Jurkat, Clone E6-1 (cell line): Measurements from ENCODE around the gene TMEM200B.
"Not testable (repeated sequence)": the region's sequence is repeated elsewhere in the genome, so short reads cannot be mapped to it uniquely, and the experiment has no call there.

Source experiments
- DNase-seq: peaks from one replicate; pipeline ENCODE4 v3.0.0-alpha.2; 2011; ENCODE audit warnings: low read depth, low spot score
- H3K4me3 ChIP-seq: 2 replicates; pipeline ENCODE4 v1.5.1; 2011; ENCODE audit warnings: mild to moderate bottlenecking, low read length, control low read depth, moderate library complexity

Gene TMEM200B

DNA sequence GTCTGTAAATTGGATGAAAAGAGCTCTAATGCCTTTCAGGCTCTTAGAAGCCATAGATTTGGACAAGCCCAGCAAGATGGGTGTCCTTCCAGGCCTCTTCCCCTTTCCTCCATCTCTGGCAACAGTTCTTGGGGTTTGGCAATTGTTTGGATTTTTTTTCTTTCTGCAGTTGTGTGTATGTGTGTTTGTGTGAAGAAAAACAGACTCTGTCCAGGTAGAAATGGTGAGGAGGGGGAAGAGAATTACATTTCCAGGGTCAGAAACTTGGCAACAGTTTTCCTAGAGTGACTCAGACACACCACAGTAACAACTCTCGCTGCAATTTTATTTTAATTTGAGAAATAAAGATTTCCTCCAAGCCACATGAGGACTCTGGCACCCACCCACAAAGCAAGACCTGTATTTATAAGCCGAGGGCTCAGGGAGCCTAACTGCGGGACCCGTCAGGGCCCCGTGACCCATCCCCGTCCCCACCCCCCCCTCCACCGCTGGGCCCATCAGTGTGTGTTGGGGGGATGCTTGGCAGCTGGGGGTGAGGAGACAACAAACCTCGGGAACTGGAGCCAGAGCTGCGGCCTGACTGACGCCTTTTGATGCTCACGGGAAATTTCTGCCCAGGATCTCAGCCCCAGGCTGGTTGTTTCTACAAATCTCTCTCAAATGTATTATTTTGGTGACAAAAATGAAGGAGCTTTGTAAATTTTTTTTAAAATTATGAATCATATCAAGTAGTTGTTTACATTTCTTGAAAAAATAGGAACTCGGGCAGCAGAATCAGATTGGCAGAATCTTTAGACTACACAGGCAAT, 4.4 kb downstream of the TMEM200B start:
- H3K4me3 ChIP-seq, result no peak overlapping the region
- DNase-seq, result no peak

DNA sequence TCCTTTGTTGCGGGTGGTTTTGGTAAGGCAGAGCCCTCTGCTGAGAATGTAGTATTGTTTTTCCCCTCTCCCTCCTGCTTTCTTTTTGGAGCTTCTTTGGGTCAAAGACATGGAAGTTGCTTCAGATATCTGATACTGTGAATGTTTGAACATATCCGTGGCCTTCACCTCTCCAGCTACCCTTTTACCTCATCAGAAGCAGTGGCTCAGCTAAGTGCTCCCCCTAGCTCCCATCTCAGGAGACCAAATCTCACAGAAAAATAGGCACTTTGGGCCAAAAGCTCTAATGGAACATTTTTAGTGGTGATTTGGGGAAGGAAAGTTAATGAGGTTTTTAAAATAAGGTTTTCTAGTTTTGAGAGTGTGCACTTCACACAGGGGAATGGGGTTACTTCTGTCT, 6.3 kb downstream of the TMEM200B start:
- no peak overlapping the region for H3K4me3 ChIP-seq
- no peak for DNase-seq

DNA sequence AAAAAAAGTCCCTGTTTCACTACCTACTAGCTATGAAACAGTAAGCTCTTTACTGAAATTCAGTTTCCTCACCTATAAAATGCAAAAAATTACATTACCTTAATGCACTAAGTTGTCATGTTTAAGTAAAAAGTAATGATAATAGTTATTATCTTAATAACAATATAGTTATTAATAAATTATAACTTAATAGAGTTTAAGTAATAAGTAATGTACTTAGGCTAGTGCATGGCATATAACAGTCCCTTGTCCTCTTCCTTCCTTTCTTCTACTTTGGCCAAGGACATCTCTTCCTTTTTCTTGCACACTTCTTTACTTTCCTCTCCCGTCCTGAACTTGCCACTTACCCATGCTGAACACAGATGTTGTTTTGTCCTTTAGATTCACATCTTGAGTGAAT, 9.0 kb downstream of the TMEM200B start:
- DNase-seq, result no peak
- no peak overlapping the region for H3K4me3 ChIP-seq

DNA sequence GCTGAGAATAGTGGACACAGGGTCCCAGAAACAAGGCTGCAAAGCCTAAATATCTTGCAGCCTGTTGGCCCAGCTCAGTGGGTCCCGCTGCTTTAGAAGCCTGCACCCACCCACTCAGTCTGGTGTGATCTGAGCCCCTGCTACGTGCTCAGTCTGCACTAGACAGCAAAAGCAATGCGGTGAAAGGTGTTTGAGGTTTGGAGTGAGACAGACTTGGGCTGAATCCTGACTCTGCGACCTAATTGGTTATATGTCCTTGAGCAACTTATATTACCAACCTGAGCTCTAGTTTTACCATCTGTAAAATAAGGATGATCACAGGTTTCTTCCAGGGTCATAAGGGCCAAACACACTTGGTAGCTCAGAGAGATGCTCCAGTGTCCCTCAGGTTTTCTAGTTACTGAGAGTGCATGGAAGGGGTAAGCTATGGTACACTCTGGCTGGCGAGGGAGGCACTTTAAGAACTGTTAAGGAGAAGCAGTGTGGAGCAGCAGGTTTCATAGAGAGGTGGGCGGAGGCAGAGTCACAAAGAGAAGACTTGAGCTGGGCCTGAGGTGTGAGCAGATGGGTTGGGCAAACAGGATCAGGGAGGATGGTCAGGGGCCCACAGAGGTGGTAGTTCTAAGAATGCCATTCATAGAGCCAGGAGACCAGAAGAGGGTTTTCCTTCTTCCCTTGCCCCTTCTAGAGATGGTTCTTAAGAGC, 10.1 kb downstream of the TMEM200B start:
- no peak overlapping the region for H3K4me3 ChIP-seq
- DNase-seq, result no peak

DNA sequence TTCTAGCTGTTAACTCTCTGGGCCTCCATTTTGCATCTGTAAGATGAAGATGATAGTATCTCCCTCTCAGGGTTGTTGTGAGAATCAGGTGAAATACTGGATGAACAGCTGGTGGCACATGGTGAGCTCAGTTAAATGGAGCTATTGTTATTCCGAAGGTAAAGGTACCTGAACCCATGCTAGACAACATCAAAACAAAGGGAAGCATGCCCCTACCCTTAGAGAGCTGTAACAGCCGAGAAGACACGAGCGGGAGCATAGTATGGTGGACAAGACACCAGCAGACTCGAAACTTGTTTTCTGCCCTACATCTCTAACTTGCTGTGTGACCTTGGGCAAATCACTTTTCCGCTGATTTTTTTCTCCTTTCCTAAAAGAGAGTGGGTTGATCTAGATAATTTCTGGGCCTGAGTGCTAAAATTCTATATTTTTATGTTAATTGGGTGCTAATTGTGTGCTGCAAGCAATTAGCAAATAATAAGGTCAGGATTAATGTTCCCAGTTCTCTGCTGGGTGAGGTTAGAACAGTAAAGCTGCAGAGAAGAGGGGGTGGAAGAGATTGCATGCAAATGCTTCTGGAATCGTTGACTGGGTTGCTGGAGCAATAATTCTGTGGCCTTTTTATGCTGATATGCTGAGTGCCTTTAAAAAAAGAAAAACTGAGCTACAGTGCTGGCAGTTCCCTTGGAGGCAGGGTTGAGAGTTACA, 10.8 kb downstream of the TMEM200B start:
- DNase-seq, result no peak
- no peak overlapping the region for H3K4me3 ChIP-seq

DNA sequence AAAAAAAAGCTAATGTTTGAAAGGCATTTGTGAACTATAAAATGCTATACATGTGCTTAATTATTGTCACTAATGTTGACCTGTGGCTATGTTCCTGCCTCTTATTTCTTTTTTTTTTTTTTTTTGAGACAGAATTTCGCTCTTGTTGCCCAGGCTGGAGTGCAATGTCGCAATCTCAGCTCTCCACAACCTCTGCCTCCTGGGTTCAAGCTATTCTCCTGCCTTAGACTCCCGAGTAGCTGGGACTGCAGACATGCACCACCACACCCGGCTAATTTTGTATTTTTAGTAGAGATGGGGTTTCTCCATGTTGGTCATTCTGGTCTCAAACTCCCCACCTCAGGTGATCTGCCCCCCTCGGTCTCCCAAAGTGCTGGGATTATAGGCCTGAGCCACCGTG, 15.7 kb downstream of the TMEM200B start:
- DNase-seq, H3K4me3 ChIP-seq: not testable (repeated sequence)

DNA sequence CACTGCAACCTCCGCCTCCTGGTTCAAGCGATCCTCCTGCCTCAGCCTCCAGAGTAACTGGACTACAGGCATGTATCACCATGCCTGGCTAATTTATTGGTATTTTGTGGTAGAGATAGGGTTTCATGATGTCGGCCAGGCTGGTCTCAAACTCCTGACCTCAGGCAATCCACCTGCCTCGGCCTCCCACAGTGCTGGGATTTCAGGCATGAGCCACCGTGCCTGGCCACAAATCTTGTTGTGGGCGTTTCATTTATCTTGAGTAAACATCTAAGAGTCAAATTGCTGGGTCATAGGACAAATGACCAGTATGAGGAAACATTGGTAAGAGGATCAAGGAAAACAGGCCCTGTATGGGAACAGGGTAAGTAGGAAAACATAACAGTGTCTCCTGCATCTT, 17.9 kb downstream of the TMEM200B start:
- no peak for DNase-seq

DNA sequence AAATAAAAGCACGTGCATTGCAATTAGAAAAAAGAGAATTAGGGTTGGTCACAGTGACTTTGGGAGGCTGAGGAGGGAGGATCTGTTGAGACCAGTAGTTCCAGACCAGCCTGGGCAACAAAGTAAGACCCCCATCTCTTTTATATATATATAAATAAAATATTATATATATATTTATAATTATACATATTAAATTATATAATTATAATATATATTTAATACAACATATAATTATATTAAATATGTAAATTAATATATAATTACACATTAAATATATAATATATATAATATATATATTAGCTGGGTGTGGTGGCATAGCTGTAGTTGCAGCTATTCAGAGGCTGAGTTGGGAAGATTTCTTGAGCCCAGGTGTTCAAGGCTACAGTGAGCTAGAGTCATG, 23.2 kb downstream of the TMEM200B start:
- H3K4me3 ChIP-seq, result no peak overlapping the region
- DNase-seq, result no peak

More for the DNA sequence above, 17.9 kb downstream of the TMEM200B start:
- H3K4me3 ChIP-seq, result no peak overlapping the region

DNA sequence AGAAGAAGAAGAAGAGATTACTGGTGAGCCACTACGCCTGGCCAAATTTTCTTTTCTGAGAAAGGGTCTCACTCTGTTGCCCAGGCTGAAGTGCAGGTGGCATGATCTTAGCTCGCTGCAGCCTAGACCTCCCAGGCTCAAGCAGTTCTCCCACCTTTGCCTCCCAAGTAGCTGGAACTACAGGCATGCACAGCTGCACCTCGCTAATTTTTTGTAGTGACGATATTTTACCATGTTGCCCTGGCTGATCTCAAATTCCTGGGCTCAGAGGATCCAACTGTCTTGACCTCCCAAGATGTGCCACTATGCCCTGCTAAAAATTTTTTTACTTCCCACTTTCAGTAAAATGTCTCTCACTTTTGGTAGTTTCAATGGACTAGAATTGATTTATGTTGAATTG, 24.4 kb downstream of the TMEM200B start:
- no peak overlapping the region for H3K4me3 ChIP-seq
- no peak for DNase-seq

DNA sequence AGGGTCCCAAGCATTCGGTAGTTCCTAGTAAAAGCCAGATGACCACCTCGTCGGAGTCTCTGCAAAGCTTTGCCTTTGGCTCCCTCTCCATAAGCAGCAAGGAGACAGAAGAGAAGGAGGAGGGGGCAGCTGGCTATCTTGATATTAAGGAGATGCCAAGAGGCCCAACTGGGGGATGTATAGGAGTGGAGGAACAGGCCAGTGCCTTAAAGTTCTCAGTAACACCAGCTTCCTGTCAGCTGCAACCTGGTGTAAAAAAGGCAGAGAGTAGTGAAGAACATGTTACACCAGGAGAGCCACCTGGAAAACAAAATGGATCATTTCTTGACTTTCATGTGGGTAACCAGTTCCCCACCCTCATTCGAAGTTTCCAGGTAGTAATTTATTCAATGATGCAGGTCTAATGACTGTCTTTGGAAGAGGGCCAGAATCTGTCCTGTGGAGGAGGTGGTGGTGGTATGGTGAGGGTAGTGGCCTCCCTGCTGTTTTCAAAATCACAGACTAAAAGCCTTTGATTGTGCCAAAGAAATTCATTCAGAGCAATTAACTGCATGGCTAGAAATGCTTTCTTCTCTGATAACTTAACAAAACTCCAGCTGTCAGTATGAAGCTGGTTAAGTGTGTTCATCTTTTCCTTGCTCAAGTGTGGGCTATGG, 27.3 kb downstream of the TMEM200B start:
- DNase-seq, result peak; percentile 18
- H3K4me3 ChIP-seq, result no peak overlapping the region

DNA sequence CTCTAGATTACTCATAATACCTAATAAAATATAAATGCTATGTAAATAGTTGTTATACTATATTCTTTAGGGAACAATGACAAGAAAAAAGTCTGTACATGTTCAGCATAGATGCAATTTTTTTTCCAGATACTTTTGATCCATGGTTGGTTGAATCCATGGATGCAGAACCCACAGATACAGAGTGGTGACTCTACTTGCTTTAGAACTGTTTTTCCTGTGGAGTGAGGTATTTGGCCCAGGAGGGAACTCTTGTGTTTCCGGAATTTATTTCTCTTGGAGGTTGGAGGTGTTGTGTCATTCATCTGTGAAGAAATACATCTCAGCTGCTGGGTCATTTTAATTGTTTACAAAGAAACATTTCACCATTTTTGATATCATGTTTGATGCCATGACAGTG, 28.7 kb downstream of the TMEM200B start:
- no peak for DNase-seq
- no peak overlapping the region for H3K4me3 ChIP-seq

DNA sequence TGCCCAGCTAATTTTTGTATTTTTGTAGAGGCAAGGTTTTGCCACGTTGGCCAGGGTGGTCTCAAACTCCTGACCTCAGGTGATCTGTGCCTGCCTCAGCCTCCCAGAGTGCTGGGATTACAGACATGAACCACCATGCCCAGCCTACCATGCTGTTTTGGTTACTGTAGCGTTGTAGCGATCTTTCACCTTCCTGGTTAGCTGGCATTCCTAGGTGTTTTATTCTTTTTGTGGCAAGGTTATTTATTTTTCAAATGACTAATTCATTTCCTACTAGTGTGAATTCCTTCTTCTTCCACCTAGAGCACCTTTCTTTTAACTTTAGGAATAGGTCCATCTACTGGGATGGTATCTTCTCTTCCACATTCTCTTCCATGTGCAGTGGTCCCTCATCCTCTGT, 29.3 kb downstream of the TMEM200B start:
- no peak for DNase-seq
- H3K4me3 ChIP-seq, result no peak overlapping the region

DNA sequence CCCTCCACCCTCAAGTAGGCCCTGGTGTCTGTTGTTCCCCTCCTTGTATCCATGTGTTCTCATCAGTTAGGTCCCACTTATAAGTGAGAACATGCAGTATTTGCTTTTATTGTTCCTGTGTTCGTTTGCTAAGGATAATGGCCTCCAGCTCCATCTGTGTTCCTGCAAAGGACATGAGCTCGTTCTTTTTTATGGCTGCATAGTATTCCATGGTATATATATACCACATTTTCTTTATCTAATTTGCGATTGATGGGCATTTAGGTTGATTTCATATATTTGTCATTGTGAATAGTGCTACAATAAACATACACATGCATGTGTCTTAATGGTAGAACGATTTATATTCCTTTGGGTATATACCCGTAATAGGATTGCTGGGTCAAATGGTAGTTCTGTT, 31.0 kb downstream of the TMEM200B start:
- not testable (repeated sequence) for H3K4me3 ChIP-seq, DNase-seq

DNA sequence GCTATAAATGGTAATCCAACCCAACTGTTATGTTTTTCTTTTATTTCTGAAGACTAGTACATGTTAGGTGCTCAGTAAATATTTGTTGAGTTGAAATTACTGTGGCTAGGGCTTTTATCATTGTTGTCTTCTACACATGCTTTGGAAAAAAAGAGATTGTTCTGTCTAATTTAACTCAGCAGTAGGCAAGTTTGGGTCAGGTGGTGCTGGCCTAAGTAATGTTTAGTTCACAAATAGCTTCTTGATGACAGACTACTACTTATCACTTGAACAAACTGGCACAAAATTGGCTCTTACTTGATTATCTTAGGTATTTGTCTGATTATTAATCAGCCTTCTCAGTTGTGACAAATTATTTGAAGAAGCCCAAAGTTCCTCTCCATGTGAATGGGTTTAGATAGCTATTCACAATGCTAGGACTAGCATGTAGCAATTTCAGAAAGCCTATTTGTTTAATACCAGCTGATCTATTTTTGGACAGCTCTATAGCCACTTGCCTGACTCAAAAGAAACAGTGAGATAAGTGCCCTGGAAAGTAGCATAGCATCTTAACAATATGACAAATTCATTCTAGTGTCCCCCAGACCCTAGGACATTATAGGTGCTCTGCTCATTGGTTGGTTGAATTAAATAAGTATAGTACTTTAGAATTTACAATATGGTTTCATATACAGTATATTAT, 32.6 kb downstream of the TMEM200B start:
- H3K4me3 ChIP-seq, result no peak overlapping the region
- DNase-seq, result no peak

DNA sequence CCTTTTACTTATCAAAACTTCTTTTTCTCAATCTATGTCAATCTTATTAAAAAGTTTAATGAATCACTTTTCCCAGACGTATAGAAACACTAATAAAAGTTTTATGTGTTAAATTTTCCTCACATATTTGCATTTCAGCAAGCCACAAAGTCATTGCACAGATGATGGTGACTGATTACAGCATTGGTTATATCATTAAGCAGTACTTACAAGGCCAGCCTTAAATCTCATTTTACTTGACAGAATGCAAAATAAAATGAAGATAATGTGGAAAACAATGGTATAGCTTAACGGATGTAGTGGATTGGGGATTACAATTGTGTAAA, 39.5 kb downstream of the TMEM200B start:
- no peak overlapping the region for H3K4me3 ChIP-seq
- no peak for DNase-seq

DNA sequence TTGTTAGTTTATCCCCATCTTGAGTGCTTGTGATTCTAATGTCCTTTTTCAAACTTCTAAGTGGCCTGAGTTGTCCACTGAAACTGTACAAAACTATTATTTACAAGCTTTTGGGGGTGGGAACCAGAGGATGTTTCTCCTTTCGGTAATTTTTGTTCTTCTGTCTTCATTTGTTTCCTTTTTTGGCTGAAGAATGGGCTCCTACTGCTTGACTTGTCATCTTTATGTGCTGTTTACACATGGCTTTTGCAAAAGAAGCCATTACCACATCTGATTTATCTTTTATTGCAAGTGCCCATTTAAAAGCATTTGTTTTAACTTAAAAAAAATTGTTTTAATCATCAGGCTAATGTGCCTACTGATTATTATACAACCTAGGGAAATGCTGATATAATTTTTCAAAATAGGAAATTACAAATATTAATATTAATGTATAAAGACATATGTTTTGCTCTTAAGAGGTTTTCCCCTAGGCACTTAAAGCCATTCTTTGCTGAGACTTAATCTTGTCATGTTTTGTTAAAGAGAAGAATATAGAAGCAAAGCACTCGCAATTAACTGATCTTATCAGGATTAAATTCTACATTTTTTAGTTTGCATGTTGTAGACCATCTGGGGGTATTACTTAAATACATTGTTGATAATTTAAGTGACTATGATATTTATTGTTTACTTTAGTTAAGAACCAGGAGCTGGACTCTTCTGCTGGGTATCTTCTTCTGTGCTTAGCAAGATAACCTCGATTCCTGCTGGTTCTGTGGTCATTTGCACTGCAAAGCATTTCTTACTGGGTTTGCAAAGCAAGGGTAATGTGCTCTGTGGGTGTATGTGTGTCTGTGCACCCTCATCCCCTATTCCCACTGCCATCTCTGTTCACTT, 40.1 kb downstream of the TMEM200B start:
- DNase-seq, result no peak
- no peak overlapping the region for H3K4me3 ChIP-seq

DNA sequence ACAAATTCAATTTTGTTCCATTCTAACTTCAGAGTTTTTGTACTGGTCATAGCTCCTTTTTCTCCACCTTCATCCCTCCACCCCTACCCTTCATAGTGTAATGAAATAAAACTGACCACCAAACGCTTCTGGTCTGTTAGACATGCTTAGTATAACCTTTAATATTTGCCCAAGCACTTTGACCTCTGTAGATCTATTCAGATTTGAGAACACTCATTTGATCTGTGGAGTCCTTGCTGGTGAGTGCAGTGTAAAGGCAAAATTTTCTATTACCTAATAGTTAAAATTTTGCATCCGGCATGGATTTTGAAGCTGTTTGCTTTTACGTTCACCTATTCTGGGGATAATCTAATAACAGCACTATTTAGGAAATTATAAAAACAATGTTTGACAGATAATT, 41.2 kb downstream of the TMEM200B start:
- no peak overlapping the region for H3K4me3 ChIP-seq
- no peak for DNase-seq

DNA sequence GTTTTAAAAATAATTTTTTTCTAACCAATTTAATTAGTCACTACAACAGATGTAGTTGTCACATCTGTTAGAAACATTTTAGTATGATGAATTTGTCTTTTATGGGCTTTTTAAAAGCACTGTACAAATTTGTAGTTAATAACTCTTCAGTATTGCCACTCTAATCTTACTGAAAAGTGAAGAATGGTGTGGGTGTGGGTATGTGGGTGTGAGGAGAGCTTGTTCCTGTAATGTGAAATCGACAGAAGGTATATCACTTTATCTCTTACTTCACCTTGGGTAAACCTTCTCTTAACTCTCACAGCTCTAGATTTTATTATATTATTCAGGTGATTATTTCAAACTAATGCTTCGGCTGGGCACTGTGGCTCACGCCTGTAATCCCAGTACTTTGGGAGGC, 42.5 kb downstream of the TMEM200B start:
- no peak for DNase-seq
- H3K4me3 ChIP-seq, result no peak overlapping the region
